IMR-90 (cell line): ENCODE results near the gene FLVCR1. TPM values are rescaled to one million over a fixed set of nuclear protein-coding genes. Genes with fewer than 3 reads are reported as not detected.

Source experiments
- ATAC-seq: fragments of 200-7000 bp; cut with Tn5 transposase; 2 replicates; pipeline ENCODE4 v1.9.1; 2020; ENCODE audit warnings: low read depth, mild to moderate bottlenecking, moderate library complexity
- BruUV-seq: library from RNA; stranded (reverse); fragments of 400-500 nt; replicated peaks from 2 replicates; lab custom pipeline; 2021; lab: Mats Ljungman, UMichigan
- CTCF ChIA-PET: fragments of 300-600 bp; formaldehyde crosslinking; extraction: SDS; loops from one replicate; lab custom pipeline; 2021; ENCODE audit warnings: antibody characterized with exemption; lab: Yijun Ruan, JAX
- POLR2A ChIA-PET: fragments of 300-600 bp; sonication (Branson Sonifier 250); formaldehyde crosslinking; loops from one replicate; lab custom pipeline; 2022; ENCODE audit warnings: antibody characterized with exemption; ENCODE audit not compliant: unreplicated experiment; lab: Charles Lee
- DNase-seq: peaks from one replicate; pipeline ENCODE4 v3.0.0; 2013
- H2AFZ ChIP-seq: replicated peaks from 2 replicates; pipeline ENCODE3; 2013; ENCODE audit warnings: low read length, mild to moderate bottlenecking; ENCODE audit not compliant: poor library complexity
- H2AK5ac ChIP-seq: 2 replicates; pipeline ENCODE4 v1.6.1; 2013; ENCODE audit warnings: low read depth, low read length, inconsistent platforms
- H2AK9ac ChIP-seq: replicated peaks from 2 replicates; pipeline ENCODE3; 2013; ENCODE audit warnings: mild to moderate bottlenecking, low read depth, low read length, moderate library complexity; ENCODE audit not compliant: poor library complexity
- H2BK120ac ChIP-seq: 2 replicates; pipeline ENCODE4 v1.6.1; 2013; ENCODE audit warnings: low read depth, low read length, inconsistent platforms
- H2BK15ac ChIP-seq: 3 replicates; pipeline ENCODE4 v1.6.1; 2013; ENCODE audit warnings: low read depth, low read length, inconsistent platforms
- H2BK20ac ChIP-seq: 2 replicates; pipeline ENCODE4 v1.6.1; 2013; ENCODE audit warnings: low read depth, mild to moderate bottlenecking, inconsistent platforms, low read length, moderate library complexity
- H2BK5ac ChIP-seq: 2 replicates; pipeline ENCODE4 v1.6.1; 2013; ENCODE audit warnings: mild to moderate bottlenecking, low read depth, low read length, inconsistent platforms; ENCODE audit not compliant: poor library complexity, severe bottlenecking
- H3K14ac ChIP-seq: replicated peaks from 2 replicates; pipeline ENCODE4 v1.6.1; 2013; ENCODE audit warnings: low read depth, low read length, inconsistent platforms
- H3K18ac ChIP-seq: 2 replicates; pipeline ENCODE4 v1.6.1; 2013; ENCODE audit warnings: low read depth, low read length, control low read depth
- H3K23ac ChIP-seq: 2 replicates; pipeline ENCODE4 v1.6.1; 2013; ENCODE audit warnings: low read depth, low read length, inconsistent platforms
- H3K27ac ChIP-seq: 2 replicates; pipeline ENCODE4 v1.5.1; 2013; ENCODE audit warnings: mild to moderate bottlenecking, control low read depth, low read length; ENCODE audit not compliant: insufficient read depth
- H3K27me3 ChIP-seq: 2 replicates; pipeline ENCODE4 v1.6.1; 2013; ENCODE audit warnings: low read length; ENCODE audit not compliant: control insufficient read depth, insufficient read depth
- H3K36me3 ChIP-seq: 2 replicates; pipeline ENCODE4 v1.6.1; 2013; ENCODE audit warnings: low read length, mixed read lengths; ENCODE audit not compliant: control insufficient read depth, insufficient read depth
- H3K4ac ChIP-seq: 2 replicates; pipeline ENCODE4 v1.6.1; 2013; ENCODE audit warnings: low read depth, low read length, inconsistent platforms
- H3K4me1 ChIP-seq: 2 replicates; pipeline ENCODE4 v1.6.1; 2013; ENCODE audit warnings: low read length, mixed read lengths; ENCODE audit not compliant: control insufficient read depth, insufficient read depth
- H3K4me2 ChIP-seq: 2 replicates; pipeline ENCODE4 v1.6.1; 2013; ENCODE audit warnings: low read depth, mild to moderate bottlenecking, control low read depth, low read length, moderate library complexity
- H3K4me3 ChIP-seq: 2 replicates; pipeline ENCODE4 v1.5.1; 2013; ENCODE audit warnings: low read depth, mild to moderate bottlenecking, control low read depth, low read length, moderate library complexity; ENCODE audit not compliant: insufficient read depth
- H3K56ac ChIP-seq: 2 replicates; pipeline ENCODE4 v1.6.1; 2013; ENCODE audit warnings: low read length, inconsistent platforms; ENCODE audit not compliant: insufficient read depth; ENCODE audit errors: extremely low read depth
- H3K79me1 ChIP-seq, 2 experiments: 2 replicates each; pipeline ENCODE4 v1.6.1; 2013; ENCODE audit warnings: low read length in 2 of 2, inconsistent platforms in 1 of 2, low read depth in 1 of 2
- H3K9ac ChIP-seq: 2 replicates; pipeline ENCODE4 v1.6.1; 2013; ENCODE audit warnings: low read depth, low read length, control low read depth
- H3K9me1 ChIP-seq: 2 replicates; pipeline ENCODE4 v1.6.1; 2013; ENCODE audit warnings: low read length, inconsistent platforms; ENCODE audit not compliant: insufficient read depth
- H3K9me3 ChIP-seq: 2 replicates; pipeline ENCODE4 v1.6.1; 2013; ENCODE audit warnings: low read length; ENCODE audit not compliant: control insufficient read depth, insufficient read depth
- H4K20me1 ChIP-seq: 2 replicates; pipeline ENCODE4 v1.6.1; 2013; ENCODE audit warnings: low read length, inconsistent platforms; ENCODE audit not compliant: insufficient read depth
- H4K5ac ChIP-seq: 2 replicates; pipeline ENCODE4 v1.6.1; 2013; ENCODE audit warnings: mild to moderate bottlenecking, low read depth, low read length, control low read depth
- H4K8ac ChIP-seq, 2 experiments: 2 replicates each; pipeline ENCODE4 v1.6.1; 2013; ENCODE audit warnings: low read depth in 2 of 2, low read length in 2 of 2, control low read depth in 1 of 2, inconsistent platforms in 1 of 2
- H4K91ac ChIP-seq: 2 replicates; pipeline ENCODE4 v1.6.1; 2013; ENCODE audit warnings: low read depth, low read length, inconsistent platforms; ENCODE audit not compliant: insufficient read depth
- BHLHE40 ChIP-seq: fragments of 150-350 bp; IDR thresholded peaks from 2 replicates; pipeline ENCODE4 v1.6.1; 2016; ENCODE audit warnings: mild to moderate bottlenecking, low read depth, low read length
- CEBPB ChIP-seq: IDR thresholded peaks from 2 replicates; pipeline ENCODE4 v1.6.1; 2012; ENCODE audit warnings: low read depth, low read length, improper control_type of control experiment
- CHD1 ChIP-seq: IDR thresholded peaks from 2 replicates; pipeline ENCODE4 v1.6.1; 2012; ENCODE audit warnings: low read depth, low read length, improper control_type of control experiment
- ELK1 ChIP-seq: fragments of 150-350 bp; IDR thresholded peaks from 2 replicates; pipeline ENCODE4 v1.6.1; 2016; ENCODE audit warnings: low read depth, mild to moderate bottlenecking, low read length, moderate library complexity, borderline replicate concordance
- FOS ChIP-seq: fragments of 150-350 bp; IDR thresholded peaks from 2 replicates; pipeline ENCODE4 v1.6.1; 2016; ENCODE audit warnings: low read depth, low read length
- MAFK ChIP-seq: IDR thresholded peaks from 2 replicates; pipeline ENCODE4 v1.6.1; 2012; ENCODE audit warnings: low read depth, low read length, improper control_type of control experiment
- MAZ ChIP-seq: IDR thresholded peaks from 2 replicates; pipeline ENCODE4 v1.6.1; 2012; ENCODE audit warnings: low read depth, mild to moderate bottlenecking, low read length, improper control_type of control experiment, moderate library complexity, borderline replicate concordance
- MXI1 ChIP-seq: IDR thresholded peaks from 2 replicates; pipeline ENCODE4 v1.6.1; 2012; ENCODE audit warnings: low read depth, mild to moderate bottlenecking, low read length, moderate library complexity, borderline replicate concordance
- NFE2L2 ChIP-seq: fragments of 150-350 bp; IDR thresholded peaks from 2 replicates; pipeline ENCODE4 v1.6.1; 2016; ENCODE audit warnings: low read depth, mild to moderate bottlenecking, low read length
- POLR2A ChIP-seq: IDR thresholded peaks from 2 replicates; pipeline ENCODE4 v1.6.1; 2012; ENCODE audit warnings: mild to moderate bottlenecking, low read depth, low read length
- RAD21 ChIP-seq: IDR thresholded peaks from 2 replicates; pipeline ENCODE4 v1.6.1; 2012; ENCODE audit warnings: low read length, improper control_type of control experiment
- RCOR1 ChIP-seq: IDR thresholded peaks from 2 replicates; pipeline ENCODE4 v1.6.1; 2012; ENCODE audit warnings: mild to moderate bottlenecking, low read length, improper control_type of control experiment; ENCODE audit not compliant: insufficient replicate concordance
- RFX5 ChIP-seq: IDR thresholded peaks from 2 replicates; pipeline ENCODE4 v1.8.0; 2012; ENCODE audit warnings: low read depth, mild to moderate bottlenecking, low read length, moderate library complexity
- SMC3 ChIP-seq: fragments of 150-350 bp; IDR thresholded peaks from 2 replicates; pipeline ENCODE4 v1.6.1; 2016; ENCODE audit warnings: low read depth, mild to moderate bottlenecking, antibody characterized with exemption, low read length, moderate library complexity
- WGBS, 2 experiments: methylation state at CpG; one replicate each; pipeline versions ENCODE4 v1.1.5 to v1.1.7; 2013; ENCODE audit warnings: missing lambda C conversion rate in 2 of 2; ENCODE audit not compliant: insufficient read length in 1 of 2; ENCODE audit errors: extremely low coverage in 2 of 2; 5-methylcytosine and 5-hydroxymethylcytosine counted together
- dilution Hi-C: fragments of 300-500 bp; cut with HindIII; formaldehyde crosslinking; loops from one replicate; pipeline ENCODE4 v1.14.3; 2018; ENCODE audit warnings: low sequenced_read_pairs; ENCODE audit not compliant: unreplicated experiment
- in situ Hi-C: fragments of 300-500 bp; cut with MboI; formaldehyde crosslinking; loops from 3 replicates; pipeline ENCODE4 v1.14.3; 2019; ENCODE audit warnings: low sequenced_read_pairs, inconsistent platforms, mixed read lengths
- intact Hi-C: fragments of 100-400 bp; cut with micrococcal nuclease; formaldehyde crosslinking; loops from 2 replicates; pipeline ENCODE4 v1.10.0; 2022
- polyA plus RNA-seq, 3 experiments: library from polyadenylated mRNA; depleted of rRNA; stranded (reverse); fragments of >200 nt; gene quantifications; 2 replicates each; pipeline ENCODE4 v1.2.3, GENCODE V29; 2012; ENCODE audit warnings: low replicate concordance in 1 of 3
- total RNA-seq: library from RNA; depleted of rRNA; stranded (reverse); fragments of >200 nt; gene quantifications from 2 replicates; pipeline ENCODE4 v1.2.3, GENCODE V29; 2012
- TF ChIP-seq, protein P1 (sequence below): conservative IDR thresholded peaks from 2 replicates; pipeline ENCODE4 v1.5.1; 2012; ENCODE audit warnings: mild to moderate bottlenecking, low read depth, low read length, improper control_type of control experiment
- TF ChIP-seq, protein P2 (sequence below): fragments of 150-350 bp; IDR thresholded peaks from 2 replicates; pipeline ENCODE4 v1.6.1; 2017; ENCODE audit warnings: mild to moderate bottlenecking, antibody characterized with exemption, low read length, low read depth

Gene FLVCR1
- total and polyA plus RNA-seq, 2 of the 4 experiments (the other 2 are of a cell fraction) = 2.4 to 3.9 TPM

DNA sequence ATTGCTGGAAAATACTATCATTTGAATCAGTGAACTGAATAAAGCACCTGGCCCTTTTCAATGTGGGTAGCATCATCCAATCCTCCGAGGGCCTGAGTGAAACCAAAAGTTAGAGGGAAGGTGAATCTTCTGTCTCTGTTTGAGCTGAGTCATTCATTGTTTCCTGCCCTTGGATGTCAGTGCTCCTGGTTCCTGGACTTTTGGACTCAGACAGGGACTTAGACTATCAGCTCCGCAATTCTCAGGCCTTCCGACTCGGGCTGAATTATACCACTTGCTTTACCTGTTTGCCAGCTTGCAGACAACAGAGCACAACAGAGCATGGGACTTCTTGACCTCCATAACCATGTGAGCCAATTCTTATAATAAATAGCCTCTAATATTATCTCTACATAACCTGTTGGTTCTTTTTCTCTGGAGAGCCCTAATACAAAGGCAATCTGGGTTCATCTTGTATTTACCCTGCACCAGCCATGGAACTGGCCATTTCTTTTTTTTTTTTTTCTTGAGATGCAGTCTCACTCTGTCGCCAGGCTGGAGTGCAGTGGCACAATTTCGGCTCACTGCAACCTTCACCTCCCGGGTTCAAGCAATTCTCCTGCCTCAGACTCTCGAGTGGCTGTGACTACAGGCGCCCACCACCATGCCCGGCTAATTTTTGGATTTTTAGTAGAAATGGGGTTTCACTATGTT lies 73.1 kb downstream of the FLVCR1 start:
- no peak overlapping the region for H2BK120ac ChIP-seq
- no peak overlapping the region for H3K14ac ChIP-seq
- H3K56ac ChIP-seq = no peak overlapping the region
- dilution Hi-C loops (no loop called here), intact Hi-C loops (no loop called here), in situ Hi-C loops (no loop called here)
- peaks cover 4% of the 10 kb centered on the region; the same call in 1 of the 2 replicates for H3K4me1 ChIP-seq
- no peaks in the 10 kb centered on the region for H3K79me1 ChIP-seq
- CTCF ChIA-PET = no interaction called here
- no CpG with 5 or more reads among the region's 10 CpGs for WGBS, 2 experiments
- no peak overlapping the region for H4K5ac ChIP-seq
- TF ChIP-seq FOS (no peak), RAD21 (no peak), RCOR1 (no peak), POLR2A (no peak), CHD1 (no peak), CEBPB (no peak), MXI1 (no peak), NFE2L2 (no peak), MAZ (no peak), MAFK (no peak), ELK1 (no peak), RFX5 (no peak), BHLHE40 (no peak), SMC3 (no peak)
- TF ChIP-seq, protein P1, sequence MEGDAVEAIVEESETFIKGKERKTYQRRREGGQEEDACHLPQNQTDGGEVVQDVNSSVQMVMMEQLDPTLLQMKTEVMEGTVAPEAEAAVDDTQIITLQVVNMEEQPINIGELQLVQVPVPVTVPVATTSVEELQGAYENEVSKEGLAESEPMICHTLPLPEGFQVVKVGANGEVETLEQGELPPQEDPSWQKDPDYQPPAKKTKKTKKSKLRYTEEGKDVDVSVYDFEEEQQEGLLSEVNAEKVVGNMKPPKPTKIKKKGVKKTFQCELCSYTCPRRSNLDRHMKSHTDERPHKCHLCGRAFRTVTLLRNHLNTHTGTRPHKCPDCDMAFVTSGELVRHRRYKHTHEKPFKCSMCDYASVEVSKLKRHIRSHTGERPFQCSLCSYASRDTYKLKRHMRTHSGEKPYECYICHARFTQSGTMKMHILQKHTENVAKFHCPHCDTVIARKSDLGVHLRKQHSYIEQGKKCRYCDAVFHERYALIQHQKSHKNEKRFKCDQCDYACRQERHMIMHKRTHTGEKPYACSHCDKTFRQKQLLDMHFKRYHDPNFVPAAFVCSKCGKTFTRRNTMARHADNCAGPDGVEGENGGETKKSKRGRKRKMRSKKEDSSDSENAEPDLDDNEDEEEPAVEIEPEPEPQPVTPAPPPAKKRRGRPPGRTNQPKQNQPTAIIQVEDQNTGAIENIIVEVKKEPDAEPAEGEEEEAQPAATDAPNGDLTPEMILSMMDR = no peak
- TF ChIP-seq, protein P2, sequence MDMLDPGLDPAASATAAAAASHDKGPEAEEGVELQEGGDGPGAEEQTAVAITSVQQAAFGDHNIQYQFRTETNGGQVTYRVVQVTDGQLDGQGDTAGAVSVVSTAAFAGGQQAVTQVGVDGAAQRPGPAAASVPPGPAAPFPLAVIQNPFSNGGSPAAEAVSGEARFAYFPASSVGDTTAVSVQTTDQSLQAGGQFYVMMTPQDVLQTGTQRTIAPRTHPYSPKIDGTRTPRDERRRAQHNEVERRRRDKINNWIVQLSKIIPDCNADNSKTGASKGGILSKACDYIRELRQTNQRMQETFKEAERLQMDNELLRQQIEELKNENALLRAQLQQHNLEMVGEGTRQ = no peak
- POLR2A ChIA-PET = no interaction called here
- BruUV-seq = no TSS peak
- no peak overlapping the region for H4K8ac ChIP-seq
- H4K91ac ChIP-seq = no peak overlapping the region
- no peak overlapping the region for H3K23ac ChIP-seq
- no peak for ATAC-seq
- H3K27ac ChIP-seq = no peak overlapping the region
- no peak overlapping the region for H3K4me2 ChIP-seq
- H2BK15ac ChIP-seq = no peak overlapping the region
- H3K36me3 ChIP-seq = no peaks in the 10 kb centered on the region
- H2AFZ ChIP-seq = no peak overlapping the region
- H3K9me3 ChIP-seq = peaks cover 3% of the 10 kb centered on the region; the same call in 1 of the 2 replicates
- H2BK5ac ChIP-seq = no peak overlapping the region
- no peak for DNase-seq
- no peak overlapping the region for H2BK20ac ChIP-seq
- no peak overlapping the region for H3K18ac ChIP-seq
- H3K4me3 ChIP-seq = no peak overlapping the region
- no peak overlapping the region for H2AK5ac ChIP-seq
- H3K9ac ChIP-seq = no peak overlapping the region
- no peak overlapping the region for H2AK9ac ChIP-seq
- peaks cover 17% of the 10 kb centered on the region for H3K27me3 ChIP-seq
- H3K4ac ChIP-seq = no peak overlapping the region
- H3K9me1 ChIP-seq = no peaks in the 10 kb centered on the region
- H4K20me1 ChIP-seq = no peaks in the 10 kb centered on the region
